DOHH2 (cell line): ENCODE data around the gene TMEM258.

Source experiments
- H3F3A ChIP-seq: fragments of 200-600 bp; sonication (generic), shearing (Covaris generic); 2 replicates; pipeline ENCODE4 v1.6.0; 2016; ENCODE audit warnings: antibody characterized with exemption, mild to moderate bottlenecking; ENCODE audit not compliant: control insufficient read depth, insufficient read depth
- H3K27ac ChIP-seq: fragments of 200-600 bp; sonication (generic); 2 replicates; pipeline ENCODE4 v1.5.1; 2014; ENCODE audit warnings: low read depth, mild to moderate bottlenecking, low read length, moderate library complexity
- H3K27me3 ChIP-seq: fragments of 200-600 bp; sonication (generic); 2 replicates; pipeline ENCODE4 v1.6.1; 2014; ENCODE audit warnings: mild to moderate bottlenecking, low read length, mixed read lengths; ENCODE audit not compliant: control insufficient read depth
- H3K36me3 ChIP-seq: fragments of 200-600 bp; sonication (generic); 2 replicates; pipeline ENCODE4 v1.6.1; 2014; ENCODE audit warnings: mild to moderate bottlenecking, low read length, moderate library complexity, mixed read lengths; ENCODE audit not compliant: control insufficient read depth
- H3K4me1 ChIP-seq: fragments of 200-600 bp; sonication (generic); 2 replicates; pipeline ENCODE4 v1.6.1; 2014; ENCODE audit warnings: mild to moderate bottlenecking, low read length, mixed read lengths; ENCODE audit not compliant: control insufficient read depth
- H3K4me2 ChIP-seq: fragments of 200-600 bp; sonication (generic); 2 replicates; pipeline ENCODE4 v1.6.0; 2014; ENCODE audit warnings: mild to moderate bottlenecking, low read length, moderate library complexity
- H3K4me3 ChIP-seq: fragments of 200-600 bp; sonication (generic); 2 replicates; pipeline ENCODE4 v1.5.1; 2014; ENCODE audit warnings: mild to moderate bottlenecking, low read length, mixed read lengths
- H3K79me2 ChIP-seq: fragments of 200-600 bp; sonication (generic); 2 replicates; pipeline ENCODE4 v1.6.1; 2014; ENCODE audit warnings: mild to moderate bottlenecking, low read length, mixed read lengths; ENCODE audit not compliant: control insufficient read depth
- H3K9me2 ChIP-seq: fragments of 200-600 bp; sonication (generic); replicated peaks from 2 replicates; pipeline ENCODE4 v1.6.1; 2014; ENCODE audit warnings: mild to moderate bottlenecking, low read length, mixed read lengths; ENCODE audit not compliant: control insufficient read depth
- H3K9me3 ChIP-seq: fragments of 200-600 bp; sonication (generic); 2 replicates; pipeline ENCODE4 v1.6.1; 2014; ENCODE audit warnings: antibody characterized with exemption, low read length, mixed read lengths; ENCODE audit not compliant: control insufficient read depth, insufficient read depth
- H4K20me1 ChIP-seq: fragments of 200-600 bp; sonication (generic); 2 replicates; pipeline ENCODE4 v1.6.0; 2014; ENCODE audit warnings: low read depth, mild to moderate bottlenecking, antibody characterized with exemption, low read length, moderate library complexity; ENCODE audit not compliant: control insufficient read depth, insufficient read depth
- EZH2phosphoT487 ChIP-seq: fragments of 200-600 bp; sonication (generic); IDR thresholded peaks from 2 replicates; pipeline ENCODE4 v1.6.1; 2017; ENCODE audit warnings: borderline replicate concordance, mild to moderate bottlenecking, antibody characterized with exemption, low read length, moderate library complexity, mixed read lengths
- TF ChIP-seq, protein P1 (sequence below): fragments of 200-600 bp; sonication (generic); IDR thresholded peaks from one replicate; pipeline ENCODE4 v1.5.1; 2014; ENCODE audit warnings: antibody characterized with exemption, mild to moderate bottlenecking, low read depth, low read length; ENCODE audit not compliant: poor library complexity, severe bottlenecking

Gene TMEM258

DNA sequence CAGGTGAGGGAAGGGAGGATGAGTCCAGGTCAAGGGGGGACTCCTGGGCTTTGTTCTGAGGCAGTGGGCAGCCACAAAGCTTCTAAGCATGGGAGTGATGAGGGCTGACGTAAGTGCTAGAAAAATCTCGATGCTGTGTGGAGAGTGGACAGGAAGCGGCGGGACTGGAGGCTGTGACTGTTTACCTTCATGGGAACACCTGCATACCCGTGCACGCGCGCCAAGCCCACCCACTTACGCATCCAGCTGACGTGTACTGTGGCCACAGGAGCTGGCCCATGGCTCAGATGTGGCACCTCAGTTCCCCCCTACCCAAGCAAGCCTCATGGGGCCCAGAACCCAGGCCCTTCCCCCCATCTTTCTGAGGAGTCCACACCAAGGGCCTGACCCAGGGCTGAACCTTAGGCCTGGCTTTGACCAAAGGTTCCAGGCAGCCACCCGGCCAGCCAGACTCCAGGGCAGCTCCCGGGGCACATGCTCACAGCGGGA is 26.0 kb downstream of the TMEM258 start:
- TF ChIP-seq EZH2phosphoT487, result no peak
- TF ChIP-seq, protein P1, sequence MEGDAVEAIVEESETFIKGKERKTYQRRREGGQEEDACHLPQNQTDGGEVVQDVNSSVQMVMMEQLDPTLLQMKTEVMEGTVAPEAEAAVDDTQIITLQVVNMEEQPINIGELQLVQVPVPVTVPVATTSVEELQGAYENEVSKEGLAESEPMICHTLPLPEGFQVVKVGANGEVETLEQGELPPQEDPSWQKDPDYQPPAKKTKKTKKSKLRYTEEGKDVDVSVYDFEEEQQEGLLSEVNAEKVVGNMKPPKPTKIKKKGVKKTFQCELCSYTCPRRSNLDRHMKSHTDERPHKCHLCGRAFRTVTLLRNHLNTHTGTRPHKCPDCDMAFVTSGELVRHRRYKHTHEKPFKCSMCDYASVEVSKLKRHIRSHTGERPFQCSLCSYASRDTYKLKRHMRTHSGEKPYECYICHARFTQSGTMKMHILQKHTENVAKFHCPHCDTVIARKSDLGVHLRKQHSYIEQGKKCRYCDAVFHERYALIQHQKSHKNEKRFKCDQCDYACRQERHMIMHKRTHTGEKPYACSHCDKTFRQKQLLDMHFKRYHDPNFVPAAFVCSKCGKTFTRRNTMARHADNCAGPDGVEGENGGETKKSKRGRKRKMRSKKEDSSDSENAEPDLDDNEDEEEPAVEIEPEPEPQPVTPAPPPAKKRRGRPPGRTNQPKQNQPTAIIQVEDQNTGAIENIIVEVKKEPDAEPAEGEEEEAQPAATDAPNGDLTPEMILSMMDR, result no peak
- Histone ChIP-seq H3K4me3 (no peak overlapping the region), H3K79me2 (no peaks in the 10 kb centered on the region), H3F3A (no peaks in the 10 kb centered on the region), H3K36me3 (no peaks in the 10 kb centered on the region), H3K9me2 (no peaks in the 10 kb centered on the region), H3K4me1 (no peaks in the 10 kb centered on the region), H3K27ac (no peak overlapping the region), H4K20me1 (no peaks in the 10 kb centered on the region), H3K27me3 (no peaks in the 10 kb centered on the region), H3K4me2 (no peak overlapping the region), H3K9me3 (no peaks in the 10 kb centered on the region)

DNA sequence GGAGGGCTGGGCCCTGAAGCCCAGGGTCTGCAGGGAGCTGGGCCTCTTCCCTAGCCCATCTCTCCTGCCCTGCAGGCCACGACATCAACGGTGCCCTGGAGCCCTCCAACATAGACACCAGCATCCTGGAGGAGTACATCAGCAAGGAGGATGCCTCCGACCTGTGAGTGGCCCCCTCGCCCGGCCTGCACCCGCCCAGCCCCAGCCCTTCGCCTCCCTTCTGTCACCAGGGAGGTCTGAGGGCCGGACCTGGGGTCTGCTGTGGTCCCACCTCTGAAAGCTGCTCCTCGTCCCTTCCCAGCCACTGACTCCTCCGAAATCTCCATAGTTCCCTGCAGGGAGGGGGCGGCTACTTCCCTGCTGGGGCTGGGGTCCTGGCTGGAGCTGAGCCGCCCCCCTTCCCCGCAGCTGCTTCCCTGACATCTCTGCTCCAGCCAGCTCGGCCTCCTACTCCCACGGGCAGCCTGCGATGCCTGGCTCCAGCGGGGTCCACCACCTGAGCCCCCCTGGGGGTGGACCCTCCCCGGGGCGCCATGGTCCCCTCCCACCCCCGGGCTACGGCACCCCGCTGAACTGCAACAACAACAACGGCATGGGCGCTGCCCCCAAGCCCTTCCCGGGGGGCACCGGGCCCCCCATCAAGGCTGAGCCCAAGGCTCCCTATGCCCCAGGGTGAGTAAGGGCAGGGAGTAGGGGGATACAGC is 26.7 kb downstream of the TMEM258 start:
- Histone ChIP-seq H3K4me3 (no peak overlapping the region), H3K27me3 (no peaks in the 10 kb centered on the region), H3K27ac (no peak overlapping the region), H3K4me1 (no peaks in the 10 kb centered on the region), H3K9me3 (no peaks in the 10 kb centered on the region), H4K20me1 (no peaks in the 10 kb centered on the region), H3K36me3 (no peaks in the 10 kb centered on the region), H3F3A (no peaks in the 10 kb centered on the region), H3K4me2 (no peak overlapping the region), H3K79me2 (no peaks in the 10 kb centered on the region), H3K9me2 (no peaks in the 10 kb centered on the region)
- TF ChIP-seq, protein P1, result no peak
- TF ChIP-seq EZH2phosphoT487, result no peak

DNA sequence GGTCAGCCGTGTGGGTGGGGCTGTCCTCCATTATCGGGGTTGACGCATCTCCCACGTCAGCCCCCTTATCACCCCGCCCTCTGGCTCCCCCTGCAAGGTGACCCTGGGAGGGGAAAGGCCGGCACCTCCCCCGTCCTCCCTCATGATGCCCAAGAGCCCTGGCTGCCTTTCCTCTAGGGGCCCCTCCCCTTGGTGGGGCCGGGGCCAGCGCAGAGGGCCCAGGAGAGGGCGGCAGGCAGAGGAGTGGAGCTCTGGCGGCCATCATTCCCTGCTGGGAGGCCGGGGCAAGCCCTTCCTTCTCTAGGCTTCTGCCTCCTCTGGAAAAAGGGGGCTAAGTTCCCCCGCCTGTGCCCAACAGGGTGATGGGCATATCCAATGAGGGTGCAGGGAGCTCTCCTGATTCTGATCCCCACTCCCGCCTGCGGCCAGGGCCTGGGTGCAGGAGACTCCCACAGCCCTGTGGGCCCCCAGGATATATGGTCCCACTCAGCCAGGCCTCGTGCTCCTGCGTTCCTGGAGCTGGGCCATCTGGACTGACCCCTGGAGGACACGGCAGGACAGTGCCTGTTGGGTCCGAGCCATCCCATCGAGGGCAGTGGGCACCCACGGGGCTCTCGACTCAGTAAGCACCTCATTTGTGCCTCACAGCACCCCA is 27.7 kb downstream of the TMEM258 start:
- Histone ChIP-seq H3K9me3 (no peaks in the 10 kb centered on the region), H3K4me3 (no peak overlapping the region), H4K20me1 (no peaks in the 10 kb centered on the region), H3K27ac (no peak overlapping the region), H3K4me2 (no peak overlapping the region), H3K36me3 (no peaks in the 10 kb centered on the region), H3F3A (no peaks in the 10 kb centered on the region), H3K4me1 (no peaks in the 10 kb centered on the region), H3K27me3 (no peaks in the 10 kb centered on the region), H3K79me2 (no peaks in the 10 kb centered on the region), H3K9me2 (no peaks in the 10 kb centered on the region)
- TF ChIP-seq, protein P1, result no peak
- no peak for TF ChIP-seq EZH2phosphoT487
